GM12878 (cell line): ENCODE data around the gene EEIG2.
"Not testable (repeated sequence)": the region's sequence is repeated elsewhere in the genome, so short reads cannot be mapped to it uniquely, and the experiment has no call there.

Experiments
- HDAC2 ChIP-seq: fragments of 200-600 bp; sonication (generic); IDR thresholded peaks from 2 replicates; pipeline ENCODE4 v1.6.1; 2017
- IRF4 ChIP-seq: IDR thresholded peaks from 2 replicates; pipeline ENCODE4 v1.6.1; 2011; ENCODE audit warnings: low read depth, low read length
- POLR2A ChIP-seq: IDR thresholded peaks from 2 replicates; pipeline ENCODE4 v1.6.1; 2011; ENCODE audit warnings: low read depth, mild to moderate bottlenecking, low read length
- SIN3A ChIP-seq: IDR thresholded peaks from 2 replicates; pipeline ENCODE4 v1.6.1; 2012; ENCODE audit warnings: low read depth, low read length, improper control_type of control experiment

DNA sequence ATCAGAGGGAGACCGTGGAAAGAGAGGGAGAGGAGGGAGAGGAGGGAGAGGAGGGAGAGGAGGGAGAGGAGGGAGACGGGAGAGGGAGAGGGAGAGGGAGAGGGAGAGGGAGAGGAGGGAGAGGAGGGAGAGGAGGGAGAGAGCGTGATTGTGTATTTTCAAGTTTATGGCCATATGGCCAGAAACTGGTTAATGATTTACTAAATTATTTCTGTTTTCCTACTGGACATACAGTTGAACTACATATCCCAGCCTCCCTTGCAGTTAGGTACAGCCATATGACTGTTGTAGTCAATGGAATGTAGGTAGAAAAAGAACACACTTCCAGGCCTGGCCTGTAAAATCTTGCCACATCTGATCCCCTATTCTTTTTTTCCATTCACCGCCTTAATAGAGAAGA is 23.1 kb upstream of the EEIG2 start:
- TF ChIP-seq IRF4, POLR2A, HDAC2, SIN3A: not testable (repeated sequence)
